Neural cell (in vitro differentiated cells): ENCODE measurements around the gene CARTPT.

ENCODE experiments used
- CTCF ChIP-seq: fragments of 450-650 bp; IDR thresholded peaks from 2 replicates; pipeline ENCODE4 v1.5.1; 2014; ENCODE audit warnings: antibody characterized with exemption, mild to moderate bottlenecking, moderate library complexity; ENCODE audit not compliant: poor library complexity, severe bottlenecking
- EP300 ChIP-seq: fragments of 450-650 bp; conservative IDR thresholded peaks from 2 replicates; pipeline ENCODE4 v1.6.1; 2014; ENCODE audit warnings: antibody characterized with exemption, mild to moderate bottlenecking, moderate library complexity; ENCODE audit not compliant: poor library complexity, severe bottlenecking
- EZH2 ChIP-seq: fragments of 200-600, 300-800 bp; shearing (Covaris generic), sonication (generic); IDR thresholded peaks from 2 replicates; pipeline ENCODE4 v1.6.1; 2014; ENCODE audit warnings: antibody characterized with exemption, low read length, borderline replicate concordance, mild to moderate bottlenecking; ENCODE audit not compliant: insufficient read depth, poor library complexity, severe bottlenecking
- MXI1 ChIP-seq: fragments of 450-650 bp; conservative IDR thresholded peaks from 2 replicates; pipeline ENCODE4 v1.6.1; 2014; ENCODE audit warnings: antibody characterized with exemption, mild to moderate bottlenecking; ENCODE audit not compliant: poor library complexity, severe bottlenecking
- POLR2AphosphoS5 ChIP-seq: IDR thresholded peaks from 2 replicates; pipeline ENCODE4 v1.6.1; 2012
- RAD21 ChIP-seq: fragments of 450-650 bp; conservative IDR thresholded peaks from 2 replicates; pipeline ENCODE4 v1.6.1; 2014; ENCODE audit warnings: antibody characterized with exemption, mild to moderate bottlenecking, moderate library complexity
- REST ChIP-seq: IDR thresholded peaks from 2 replicates; pipeline ENCODE4 v1.6.1; 2012; ENCODE audit warnings: borderline replicate concordance
- SMC3 ChIP-seq: fragments of 450-650 bp; conservative IDR thresholded peaks from 2 replicates; pipeline ENCODE4 v1.6.1; 2014; ENCODE audit warnings: antibody characterized with exemption, mild to moderate bottlenecking, moderate library complexity; ENCODE audit not compliant: poor library complexity
- TAF1 ChIP-seq: IDR thresholded peaks from 2 replicates; pipeline ENCODE4 v1.6.1; 2012; ENCODE audit warnings: low read depth

- TF ChIP-seq RAD21: no peak
- no peak for TF ChIP-seq CTCF
- TF ChIP-seq TAF1: no peak
- no peak for TF ChIP-seq POLR2AphosphoS5
- TF ChIP-seq EP300: no peak
- no peak for TF ChIP-seq REST
- TF ChIP-seq MXI1: no peak
- TF ChIP-seq EZH2: no peak
- no peak for TF ChIP-seq SMC3
Measured at GRCh38 chr5:71681296-71681695, 37.8 kb upstream of the CARTPT start.
